Activated CD4-positive, CD25-positive, alpha-beta regulatory T cell treated with anti-CD3 and anti-CD28 coated beads, Interleukin-2, amount 50 U/mL, for 24 hours (primary cell): ENCODE data around the gene OPCML.
A peak's percentile ranks its signal among the peaks of the same experiment; 100 is the strongest.

ENCODE experiments used
- ATAC-seq, 2 donors: fragments of 150-1000 bp; cut with Tn5 transposase; one replicate each; pipeline ENCODE4 v1.10.0; 2021; ENCODE audit warnings: mild to moderate bottlenecking in 1 of 2, moderate library complexity in 1 of 2

Gene OPCML

GRCh38 chr11:133271871-133272776 lies 260.2 kb downstream of the OPCML start:
- no peak for ATAC-seq

DNA sequence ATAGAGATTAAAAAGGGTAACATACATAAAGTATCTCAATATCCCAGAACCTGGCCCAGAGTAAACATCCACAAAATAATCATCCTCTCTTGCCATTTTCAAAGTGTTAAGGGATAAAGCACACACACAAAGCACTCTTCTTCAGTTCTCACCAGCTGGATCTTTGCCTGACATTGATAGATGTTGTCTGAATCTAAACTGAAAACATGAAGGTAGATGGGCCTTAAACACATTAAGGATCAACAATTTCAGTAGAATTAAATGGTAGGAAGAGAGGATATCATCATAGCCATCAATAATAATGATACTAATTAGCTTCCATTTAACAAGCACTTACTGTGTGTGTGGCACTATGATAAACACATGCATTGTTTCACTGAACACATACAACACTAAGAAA lies 261.1 kb downstream of the OPCML start:
- no peak for ATAC-seq

- peak; percentile 45 to 84 for ATAC-seq
These were observed 263.0 kb downstream of the OPCML start for GRCh38 chr11:133269267-133269666.

DNA sequence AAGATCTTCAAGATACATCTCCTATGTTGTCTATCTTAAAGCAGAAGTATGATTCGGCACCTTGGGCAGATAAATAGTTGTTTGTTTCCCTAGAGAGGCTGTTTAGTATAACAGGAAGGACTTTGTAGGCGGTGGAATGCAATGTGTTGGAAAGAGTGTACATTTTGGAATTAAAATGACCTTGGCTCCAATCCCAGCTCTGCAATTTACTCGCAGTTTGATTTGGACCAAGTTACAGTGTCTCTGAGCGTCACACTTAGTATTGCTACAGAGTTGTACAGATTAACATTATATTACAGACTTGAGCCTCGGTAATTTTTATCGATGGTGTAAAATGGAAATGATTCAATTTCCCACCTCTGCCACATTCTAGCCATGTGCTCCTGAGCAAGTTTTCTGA lies 265.3 kb downstream of the OPCML start:
- no peak for ATAC-seq

DNA sequence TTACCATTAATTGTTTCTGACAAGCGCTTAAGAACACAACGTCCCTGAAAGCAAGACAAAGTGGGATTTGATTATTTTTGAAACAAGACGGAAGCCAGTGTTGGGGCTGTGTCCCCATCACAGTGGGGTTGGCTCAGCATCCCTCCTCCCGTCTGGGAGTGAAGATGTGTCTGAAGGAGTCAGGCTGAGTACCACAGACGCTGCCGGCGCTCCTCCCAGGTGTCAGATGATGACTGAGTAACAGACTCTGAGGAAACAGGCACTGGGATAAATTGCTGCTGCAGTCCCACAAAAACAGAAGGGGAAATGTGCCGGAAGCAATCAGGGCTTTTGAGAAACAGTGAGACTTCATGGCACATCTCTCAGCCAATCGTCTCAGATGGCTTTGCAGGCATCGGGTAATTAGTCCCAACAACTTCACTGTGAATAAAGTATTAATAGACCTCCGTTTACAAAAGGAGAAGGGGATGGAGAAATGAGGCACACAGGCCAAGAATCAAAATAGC lies 266.7 kb downstream of the OPCML start:
- ATAC-seq = no peak

- no peak for ATAC-seq
These were observed 269.0 kb downstream of the OPCML start for GRCh38 chr11:133263332-133263731.

DNA sequence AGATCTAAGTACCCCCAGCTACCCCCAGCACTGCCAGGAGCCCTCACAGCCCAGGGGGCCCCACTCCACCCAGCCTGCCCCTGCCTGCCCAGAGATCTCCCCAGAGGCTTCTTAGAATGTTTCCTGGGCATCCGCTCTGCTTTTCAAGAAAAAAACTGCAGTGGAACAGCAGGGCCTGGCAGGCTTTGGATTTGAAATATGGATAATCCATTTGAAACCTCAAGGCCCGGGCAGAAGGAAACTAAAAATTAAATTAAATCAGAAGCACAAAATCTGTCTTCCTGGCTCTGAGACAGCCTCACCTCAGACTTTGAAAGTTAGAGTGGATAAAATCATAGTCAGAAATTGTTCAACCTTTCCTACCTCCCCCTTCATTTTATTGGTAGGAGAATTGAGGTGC lies 273.6 kb downstream of the OPCML start:
- no peak for ATAC-seq

DNA sequence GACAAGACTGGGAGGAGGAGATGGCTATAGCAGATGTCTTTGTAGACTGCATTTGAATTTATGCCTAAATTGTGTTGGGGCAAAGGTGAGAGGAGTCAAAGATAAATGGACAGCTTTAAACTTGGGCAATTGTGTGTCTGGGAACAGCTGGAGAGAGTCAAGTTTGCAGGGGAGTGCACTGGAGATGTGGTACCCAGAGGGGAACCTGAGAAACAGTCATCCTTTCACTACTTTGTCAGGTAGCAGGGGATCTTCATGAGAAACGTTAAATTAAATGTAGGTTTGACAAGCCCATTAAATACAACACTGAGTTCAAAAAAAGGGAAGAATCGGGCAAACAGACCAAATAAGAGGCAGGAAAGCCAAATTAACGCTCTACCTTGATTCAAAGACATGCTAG lies 277.7 kb downstream of the OPCML start:
- no peak for ATAC-seq

DNA sequence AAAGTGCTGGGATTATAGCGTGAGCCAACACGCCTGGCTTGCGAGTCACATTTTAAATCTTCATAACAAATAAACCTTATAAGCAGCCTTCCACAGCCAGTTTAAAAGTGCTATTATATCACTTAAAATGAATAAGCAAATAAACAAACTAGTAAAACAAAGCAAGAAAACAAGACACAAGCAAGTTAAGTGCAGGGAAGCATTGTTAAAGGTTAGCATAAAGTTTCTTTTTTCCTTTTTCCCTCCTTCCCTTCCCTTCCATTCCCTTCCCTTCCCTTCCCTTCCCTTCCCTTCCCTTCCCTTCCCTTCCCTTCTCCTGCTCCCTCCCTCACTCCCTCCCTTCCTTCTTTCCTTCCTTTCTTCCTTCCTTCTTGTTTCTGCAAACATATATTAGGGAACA lies 278.7 kb downstream of the OPCML start:
- no peak for ATAC-seq

- no peak for ATAC-seq
These were observed 280.5 kb downstream of the OPCML start for GRCh38 chr11:133251841-133252240.

DNA sequence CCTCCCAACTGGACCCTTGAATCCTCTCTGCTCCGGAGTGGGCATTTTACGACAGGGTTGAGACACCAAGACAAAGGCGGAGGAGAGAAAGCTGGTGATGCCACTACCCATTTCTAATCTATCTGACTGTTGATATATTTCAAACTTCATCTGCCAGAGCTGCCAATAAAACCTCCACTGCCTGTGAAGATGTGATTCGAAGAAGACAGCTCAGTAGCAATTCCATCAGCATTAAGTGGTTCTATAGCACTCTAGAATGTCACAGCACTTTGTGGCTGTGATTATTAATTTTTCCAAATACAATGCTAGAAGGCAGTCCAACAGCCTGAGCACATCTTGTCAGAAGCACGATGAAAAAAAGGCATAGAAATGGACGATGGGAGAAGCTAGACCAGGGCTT lies 282.8 kb downstream of the OPCML start:
- no peak for ATAC-seq

DNA sequence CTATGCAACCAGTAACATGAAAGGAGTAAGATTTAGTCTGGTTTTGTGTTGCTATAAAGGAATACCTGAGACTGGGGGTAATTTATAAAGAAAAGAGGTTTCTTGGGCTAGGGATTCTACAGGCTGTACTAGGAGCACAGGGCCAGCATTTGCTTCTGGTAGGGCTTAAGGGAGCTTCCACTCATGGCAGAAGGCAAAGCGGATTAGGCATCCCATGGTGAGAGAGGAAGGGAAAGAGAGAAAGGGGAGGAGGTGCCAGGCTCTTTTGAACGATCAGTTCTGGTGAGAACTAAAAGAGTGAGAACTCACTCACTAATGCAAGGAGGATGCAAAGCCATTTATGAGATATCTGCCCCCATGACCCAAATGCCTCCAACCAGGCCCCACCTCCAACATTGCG lies 283.2 kb downstream of the OPCML start:
- ATAC-seq = no peak

- ATAC-seq = no peak
These were observed 288.5 kb downstream of the OPCML start for GRCh38 chr11:133243832-133244231.

DNA sequence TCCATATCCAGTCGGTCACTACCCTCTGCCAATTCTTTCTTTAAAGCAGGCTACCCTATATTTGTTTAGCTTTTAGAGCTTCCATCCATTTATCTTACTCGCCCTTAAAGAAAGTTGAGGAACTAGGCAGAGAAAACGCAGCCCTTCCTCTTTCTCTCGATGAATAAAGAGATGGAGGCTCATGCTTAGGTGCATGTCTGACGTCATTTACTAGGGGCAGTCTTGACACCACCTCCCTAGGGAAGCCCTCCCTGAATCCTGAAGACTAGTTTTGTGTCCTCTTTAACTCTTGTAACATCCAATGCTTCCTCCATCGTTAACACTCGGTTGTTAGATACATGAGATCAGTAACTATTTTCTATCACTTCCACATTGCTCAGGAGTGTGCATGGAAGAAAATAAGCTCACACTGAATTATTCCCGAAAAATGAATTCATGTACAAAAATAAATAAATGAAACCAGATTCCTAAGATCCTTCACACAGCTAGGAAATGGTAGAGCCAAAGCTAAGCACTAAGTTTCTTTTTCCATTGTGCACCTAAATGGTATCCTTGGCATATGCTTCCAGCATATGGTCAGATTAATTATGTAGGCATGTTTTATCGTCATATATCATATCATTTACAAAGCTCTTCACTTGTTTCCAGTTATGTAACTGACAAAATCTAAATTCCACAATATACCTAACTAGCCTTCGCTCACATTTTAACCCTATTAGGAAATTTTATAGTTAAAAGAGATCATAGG lies 291.2 kb downstream of the OPCML start:
- no peak for ATAC-seq

DNA sequence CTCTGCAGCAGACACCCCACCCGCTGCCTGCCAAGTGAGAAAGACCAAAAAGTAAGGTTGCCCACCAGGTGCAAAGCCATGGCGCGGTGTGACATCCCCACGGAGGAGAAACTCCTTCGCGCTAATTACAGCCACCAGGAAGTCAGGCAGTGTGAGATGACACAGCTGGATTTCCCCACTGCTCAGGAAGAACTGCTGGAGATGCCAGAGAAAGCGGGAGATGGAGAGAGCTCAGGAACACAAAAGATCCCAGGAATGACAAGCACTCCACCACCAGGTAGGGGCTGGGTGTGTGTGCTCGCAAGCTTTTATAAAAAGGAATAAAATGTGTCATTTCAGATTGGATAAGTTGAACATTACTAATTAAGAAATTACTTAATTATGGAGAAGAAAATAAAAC lies 292.7 kb downstream of the OPCML start:
- ATAC-seq = no peak

DNA sequence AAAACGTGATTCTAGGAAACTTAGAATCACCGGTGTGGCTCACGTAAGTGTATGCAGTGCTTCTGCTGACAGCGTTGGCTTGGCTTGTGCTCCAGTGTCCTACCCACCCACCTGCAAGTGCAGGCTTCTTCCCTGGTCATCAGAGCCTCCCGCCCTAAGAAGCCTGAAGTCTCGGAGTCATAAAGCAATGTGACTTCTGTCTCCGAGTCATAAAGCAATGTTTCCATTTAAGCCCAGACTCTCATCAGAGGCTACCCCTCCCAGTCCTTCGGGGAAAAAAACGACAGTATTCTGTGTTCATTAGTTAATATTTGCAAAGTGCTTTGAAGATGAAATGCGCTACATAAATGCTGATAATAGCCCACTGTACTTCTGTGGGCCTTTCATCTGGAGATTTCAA lies 293.8 kb downstream of the OPCML start:
- ATAC-seq = no peak

GRCh38 chr11:133238027-133238426 lies 294.3 kb downstream of the OPCML start:
- no peak for ATAC-seq

- no peak for ATAC-seq
These were observed 296.9 kb downstream of the OPCML start for GRCh38 chr11:133235381-133235780.

DNA sequence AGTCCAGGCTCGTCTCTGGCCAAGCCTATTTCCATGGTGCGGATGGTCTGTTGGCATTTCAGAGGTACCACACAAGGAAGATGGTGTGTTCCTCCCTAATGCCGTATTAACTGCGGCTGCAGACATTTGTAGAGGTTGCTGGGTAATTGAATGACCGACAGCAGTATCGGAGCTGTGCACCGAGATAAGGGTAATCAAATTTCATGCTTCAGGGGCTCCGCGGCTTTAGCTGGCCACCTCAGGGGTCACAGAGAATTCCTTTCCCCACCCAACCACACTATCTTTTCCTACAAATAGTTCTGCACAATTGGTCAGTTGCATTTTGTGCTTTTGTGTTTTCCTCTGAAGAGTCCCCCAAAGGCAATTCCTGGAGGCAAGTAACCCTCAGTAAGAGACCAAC lies 297.4 kb downstream of the OPCML start:
- ATAC-seq = no peak

DNA sequence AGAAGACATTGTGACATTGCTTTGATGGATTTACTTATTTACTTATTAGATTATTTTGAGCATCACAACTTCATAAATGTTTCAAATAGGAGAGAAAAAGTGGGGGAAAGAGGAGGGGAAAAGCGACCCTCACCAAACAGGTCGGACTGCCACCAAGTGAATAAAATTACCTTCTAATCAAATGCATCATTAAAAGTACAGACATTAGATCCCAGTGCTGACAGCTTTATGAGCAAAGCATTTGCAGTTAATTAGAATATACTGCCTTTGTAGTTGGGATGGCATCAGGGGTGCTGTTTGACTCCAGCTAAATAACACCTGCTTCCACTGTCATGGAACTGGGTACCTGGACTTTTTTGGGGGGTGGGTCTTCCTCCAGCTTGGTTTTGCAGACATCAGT lies 299.6 kb downstream of the OPCML start:
- no peak for ATAC-seq

DNA sequence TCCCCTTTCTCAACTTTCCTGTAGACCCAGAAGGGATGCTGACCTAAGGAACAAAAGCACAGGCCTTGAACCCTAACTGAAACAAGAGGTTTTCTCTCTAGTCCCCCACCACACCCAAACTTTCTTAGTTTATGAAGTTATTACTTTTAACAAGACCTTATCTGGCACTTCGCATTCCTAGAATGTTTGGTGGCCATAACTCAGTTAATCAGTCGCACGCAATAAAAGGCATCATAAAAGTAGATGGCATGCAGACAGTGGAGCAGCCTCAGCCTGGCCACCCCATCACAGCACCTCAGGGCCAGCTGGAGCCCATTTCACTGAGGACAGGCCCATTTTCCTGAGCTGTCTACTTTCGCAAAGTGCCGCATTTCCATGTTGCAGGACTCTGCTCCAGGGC lies 301.9 kb downstream of the OPCML start:
- no peak for ATAC-seq

GRCh38 chr11:133228471-133229329 lies 303.6 kb downstream of the OPCML start:
- no peak for ATAC-seq

DNA sequence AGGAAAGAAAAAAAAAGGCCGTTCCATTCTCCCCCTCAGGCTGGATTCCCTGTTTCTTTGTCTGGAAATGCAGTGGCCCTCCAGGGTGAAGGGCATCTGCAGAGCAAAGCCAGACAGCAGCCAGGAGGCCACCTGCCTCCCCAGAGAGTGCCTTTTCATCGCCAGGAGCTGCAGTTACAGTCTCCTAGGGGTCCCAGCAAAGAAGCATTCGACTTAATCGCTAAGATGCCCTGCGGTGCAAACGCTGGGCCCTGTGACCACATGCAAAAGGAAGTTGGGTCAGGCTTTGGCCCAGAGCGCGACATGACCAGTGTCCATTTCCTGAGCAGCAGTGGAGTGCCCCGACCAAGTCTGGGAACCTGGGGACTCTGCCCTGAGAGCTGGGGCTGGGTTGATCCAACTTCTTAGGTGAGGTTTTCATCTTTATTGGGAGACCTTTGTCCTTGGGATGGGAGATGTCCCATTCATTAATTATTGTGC lies 304.6 kb downstream of the OPCML start:
- no peak for ATAC-seq
